Renal cortex interstitium (tissue), 11 donors: ENCODE results near the gene COIL. TPM values are rescaled to one million over a fixed set of nuclear protein-coding genes. Genes with fewer than 3 reads are reported as not detected.
"Not testable (repeated sequence)": the region's sequence is repeated elsewhere in the genome, so short reads cannot be mapped to it uniquely, and the experiment has no call there.

Experiments
- DNase-seq, 11 donors: peaks; one replicate each; pipeline ENCODE4 v3.0.0-alpha.2; 2013; ENCODE audit warnings: low read depth in 9 of 11, low spot score in 4 of 11; ENCODE audit errors: extremely low read depth in 1 of 11
- polyA plus RNA-seq, 3 donors: library from polyadenylated mRNA; unstranded; fragments of 120-200 nt; gene quantifications; one replicate each; pipeline ENCODE4 v1.2.1, GENCODE V29; 2013; ENCODE audit not compliant: insufficient read length in 3 of 3

COIL gene
- polyA plus RNA-seq, 3 donors, result 28.9 to 33.4 (median 29.2) TPM

GRCh38 chr17:56947741-56948140, 13.1 kb downstream of the COIL start:
- no peak for DNase-seq

- no peak for DNase-seq
Measured at GRCh38 chr17:56945938-56946505, 14.8 kb downstream of the COIL start.

- no peak for DNase-seq
Measured at GRCh38 chr17:56943505-56944125, 17.2 kb downstream of the COIL start.

- DNase-seq, result peak; percentile 24 to 68 (median 49)
Measured at GRCh38 chr17:56939869-56940484, 20.9 kb downstream of the COIL start.

GRCh38 chr17:56938206-56938605, 22.6 kb downstream of the COIL start:
- DNase-seq, result not testable (repeated sequence)

- no peak for DNase-seq
Measured at GRCh38 chr17:56937687-56938086, 23.2 kb downstream of the COIL start.

- no peak for DNase-seq
Measured at GRCh38 chr17:56936697-56937322, 24.0 kb downstream of the COIL start.

GRCh38 chr17:56935461-56935860, 25.4 kb downstream of the COIL start:
- no peak for DNase-seq

- no peak for DNase-seq
Measured at GRCh38 chr17:56934280-56934679, 26.6 kb downstream of the COIL start.

GRCh38 chr17:56933868-56934267, 27.0 kb downstream of the COIL start:
- no peak for DNase-seq

GRCh38 chr17:56933151-56933745, 27.6 kb downstream of the COIL start:
- no peak for DNase-seq

GRCh38 chr17:56930739-56931337, 30.0 kb downstream of the COIL start:
- DNase-seq, result no peak

GRCh38 chr17:56929362-56929969, 31.4 kb downstream of the COIL start:
- no peak for DNase-seq

GRCh38 chr17:56928586-56928985, 32.3 kb downstream of the COIL start:
- DNase-seq, result no peak

GRCh38 chr17:56926704-56927103, 34.1 kb downstream of the COIL start:
- DNase-seq, result no peak

GRCh38 chr17:56926270-56926669, 34.6 kb downstream of the COIL start:
- no peak for DNase-seq

GRCh38 chr17:56925088-56925487, 35.8 kb downstream of the COIL start:
- no peak for DNase-seq

- no peak for DNase-seq
Measured at GRCh38 chr17:56919717-56920116, 41.1 kb downstream of the COIL start.

- no peak for DNase-seq
Measured at GRCh38 chr17:56918916-56919315, 41.9 kb downstream of the COIL start.
